Neural progenitor cell (in vitro differentiated cells): ENCODE data around the gene KRTAP13-3.

Experiments
- EZH2 ChIP-seq: fragments of 200-600 bp; sonication (generic); IDR thresholded peaks from 2 replicates; pipeline ENCODE4 v1.6.1; 2017; ENCODE audit warnings: antibody characterized with exemption, mild to moderate bottlenecking, moderate library complexity
- TF ChIP-seq, protein P1 (sequence below): fragments of 200-600 bp; sonication (generic); IDR thresholded peaks from 2 replicates; pipeline ENCODE4 v1.5.1; 2017; ENCODE audit warnings: antibody characterized with exemption, mild to moderate bottlenecking

DNA sequence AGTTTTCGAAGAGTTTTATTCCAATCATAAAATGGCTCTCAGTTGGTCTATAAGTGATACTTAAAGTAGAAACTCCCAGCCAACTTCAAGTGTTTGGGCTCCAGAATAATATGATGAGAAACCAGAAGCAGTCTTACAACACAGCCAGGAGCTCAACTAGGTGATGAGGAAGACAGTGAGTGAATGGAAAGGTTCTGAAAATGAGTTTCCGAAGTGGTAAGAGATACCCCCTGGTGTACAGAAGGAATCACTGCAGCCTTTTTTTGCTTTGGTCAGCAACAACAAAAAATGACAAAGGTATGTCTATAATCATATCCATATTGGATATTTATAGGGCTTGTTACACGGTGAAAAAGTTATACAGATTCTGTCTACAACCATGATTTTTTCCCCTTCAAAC lies 38.0 kb upstream of the KRTAP13-3 start:
- TF ChIP-seq, protein P1, sequence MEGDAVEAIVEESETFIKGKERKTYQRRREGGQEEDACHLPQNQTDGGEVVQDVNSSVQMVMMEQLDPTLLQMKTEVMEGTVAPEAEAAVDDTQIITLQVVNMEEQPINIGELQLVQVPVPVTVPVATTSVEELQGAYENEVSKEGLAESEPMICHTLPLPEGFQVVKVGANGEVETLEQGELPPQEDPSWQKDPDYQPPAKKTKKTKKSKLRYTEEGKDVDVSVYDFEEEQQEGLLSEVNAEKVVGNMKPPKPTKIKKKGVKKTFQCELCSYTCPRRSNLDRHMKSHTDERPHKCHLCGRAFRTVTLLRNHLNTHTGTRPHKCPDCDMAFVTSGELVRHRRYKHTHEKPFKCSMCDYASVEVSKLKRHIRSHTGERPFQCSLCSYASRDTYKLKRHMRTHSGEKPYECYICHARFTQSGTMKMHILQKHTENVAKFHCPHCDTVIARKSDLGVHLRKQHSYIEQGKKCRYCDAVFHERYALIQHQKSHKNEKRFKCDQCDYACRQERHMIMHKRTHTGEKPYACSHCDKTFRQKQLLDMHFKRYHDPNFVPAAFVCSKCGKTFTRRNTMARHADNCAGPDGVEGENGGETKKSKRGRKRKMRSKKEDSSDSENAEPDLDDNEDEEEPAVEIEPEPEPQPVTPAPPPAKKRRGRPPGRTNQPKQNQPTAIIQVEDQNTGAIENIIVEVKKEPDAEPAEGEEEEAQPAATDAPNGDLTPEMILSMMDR, result peak; percentile 69
- no peak for TF ChIP-seq EZH2
